Retinal pigment epithelial cell (primary cell): ENCODE measurements around the gene KCTD6.
A peak's percentile ranks its signal among the peaks of the same experiment; 100 is the strongest.

Experiments used
- DNase-seq: peaks from one replicate; pipeline ENCODE4 v3.0.0-alpha.2; 2010; ENCODE audit warnings: low read depth
- H3K4me3 ChIP-seq: 2 replicates; pipeline ENCODE4 v1.5.1; 2011; ENCODE audit warnings: mild to moderate bottlenecking, low read length, control low read depth, moderate library complexity
- CTCF ChIP-seq: conservative IDR thresholded peaks from 2 replicates; pipeline ENCODE4 v1.5.1; 2011; ENCODE audit warnings: low read depth, low read length, control low read depth, inconsistent platforms

KCTD6 gene

DNA sequence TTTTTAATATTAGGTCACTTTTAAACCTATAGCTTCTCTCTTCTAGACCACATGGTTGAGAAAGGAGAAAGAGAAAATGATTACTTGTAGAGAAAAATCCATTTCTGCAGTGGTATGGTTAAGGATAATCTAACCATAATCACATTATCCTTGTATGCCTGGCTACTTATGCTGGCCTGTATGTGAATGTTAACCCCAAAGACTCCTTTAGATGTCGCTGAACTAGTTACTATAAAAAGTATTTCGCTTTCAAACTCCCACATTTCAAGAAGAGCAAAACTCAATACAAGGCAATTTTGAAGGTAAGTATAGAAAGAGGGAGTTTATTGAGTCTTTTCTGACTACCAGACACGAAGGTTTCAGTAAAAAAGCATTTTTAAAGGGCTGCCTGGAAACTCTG, 2.2 kb downstream of the KCTD6 start:
- TF ChIP-seq CTCF = no peak
- H3K4me3 ChIP-seq = peak overlapping the region; percentile 7
- no peak for DNase-seq

DNA sequence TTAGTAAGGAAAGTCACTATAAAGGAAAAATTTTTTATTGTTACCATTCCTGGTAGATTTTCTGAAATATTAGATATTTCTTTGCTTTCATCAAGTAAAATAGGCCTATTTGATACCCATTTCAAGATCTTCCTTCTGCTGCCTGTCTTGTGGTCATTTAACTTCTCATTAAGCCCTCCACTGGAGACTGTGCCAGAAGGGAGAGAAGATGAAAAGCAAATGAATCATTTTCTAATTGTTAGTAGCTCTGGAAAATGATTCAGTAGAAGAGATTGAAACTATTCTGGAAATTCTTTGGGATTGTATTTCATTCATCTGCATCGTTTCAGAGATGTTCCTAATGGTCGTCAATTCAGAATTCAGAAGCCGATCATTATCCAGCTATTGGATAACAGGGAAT, 3.2 kb downstream of the KCTD6 start:
- TF ChIP-seq CTCF = no peak
- no peak overlapping the region for H3K4me3 ChIP-seq
- no peak for DNase-seq

DNA sequence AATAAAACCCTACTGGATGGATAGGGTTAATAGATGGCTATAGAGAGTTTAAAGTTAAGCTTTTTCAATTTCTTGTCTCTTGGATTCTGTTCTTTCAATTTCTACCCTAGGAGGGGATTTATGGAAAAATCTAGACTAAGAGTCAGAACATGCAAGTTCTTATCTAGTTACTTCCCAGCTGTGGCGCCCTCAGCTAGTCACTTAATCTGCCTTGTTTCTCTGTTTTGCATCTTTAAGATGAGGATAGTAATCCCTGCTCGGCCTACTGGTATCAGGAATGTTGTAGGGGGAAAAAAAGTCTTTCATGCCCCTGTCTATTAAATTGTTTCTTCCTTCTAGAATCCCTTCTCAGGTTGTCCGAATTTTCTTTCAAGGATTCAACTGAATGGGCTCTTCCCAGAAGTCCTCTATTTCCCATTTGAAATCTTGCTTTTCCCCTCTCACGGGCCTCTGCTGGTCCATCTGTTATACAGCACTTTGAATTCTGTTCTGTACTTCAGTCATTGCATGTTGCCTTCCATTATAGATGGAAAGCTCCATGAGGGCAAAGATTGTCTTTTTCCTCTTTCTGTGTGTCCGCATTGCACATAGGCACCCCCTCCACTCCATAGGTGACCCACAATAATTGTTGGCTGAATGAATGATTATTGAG, 4.4 kb downstream of the KCTD6 start:
- no peak overlapping the region for H3K4me3 ChIP-seq
- DNase-seq = no peak
- no peak for TF ChIP-seq CTCF

GRCh38 chr3:58497097-58497496, 5.2 kb downstream of the KCTD6 start:
- H3K4me3 ChIP-seq = no peak overlapping the region
- TF ChIP-seq CTCF = no peak
- peak; percentile 58 for DNase-seq

DNA sequence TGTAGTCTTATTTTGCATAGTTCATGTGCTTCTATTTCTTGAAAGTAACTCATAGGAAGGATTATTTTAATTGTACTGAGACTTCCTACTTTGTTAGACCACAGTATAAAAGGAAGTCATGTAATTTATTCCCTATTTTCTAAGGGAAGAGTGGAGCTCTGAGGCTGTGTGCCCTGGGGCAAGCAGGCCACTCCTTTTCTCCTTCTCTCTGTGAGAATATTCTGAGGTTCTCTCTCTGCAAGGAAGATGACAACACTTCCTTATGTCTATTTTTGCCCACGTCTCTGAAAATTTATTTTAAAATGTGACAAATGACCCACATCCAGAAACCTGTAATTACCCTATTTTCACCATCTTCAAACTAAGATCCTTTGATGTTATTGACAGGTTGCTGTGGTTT, 11.0 kb downstream of the KCTD6 start:
- no peak overlapping the region for H3K4me3 ChIP-seq
- no peak for TF ChIP-seq CTCF
- no peak for DNase-seq

DNA sequence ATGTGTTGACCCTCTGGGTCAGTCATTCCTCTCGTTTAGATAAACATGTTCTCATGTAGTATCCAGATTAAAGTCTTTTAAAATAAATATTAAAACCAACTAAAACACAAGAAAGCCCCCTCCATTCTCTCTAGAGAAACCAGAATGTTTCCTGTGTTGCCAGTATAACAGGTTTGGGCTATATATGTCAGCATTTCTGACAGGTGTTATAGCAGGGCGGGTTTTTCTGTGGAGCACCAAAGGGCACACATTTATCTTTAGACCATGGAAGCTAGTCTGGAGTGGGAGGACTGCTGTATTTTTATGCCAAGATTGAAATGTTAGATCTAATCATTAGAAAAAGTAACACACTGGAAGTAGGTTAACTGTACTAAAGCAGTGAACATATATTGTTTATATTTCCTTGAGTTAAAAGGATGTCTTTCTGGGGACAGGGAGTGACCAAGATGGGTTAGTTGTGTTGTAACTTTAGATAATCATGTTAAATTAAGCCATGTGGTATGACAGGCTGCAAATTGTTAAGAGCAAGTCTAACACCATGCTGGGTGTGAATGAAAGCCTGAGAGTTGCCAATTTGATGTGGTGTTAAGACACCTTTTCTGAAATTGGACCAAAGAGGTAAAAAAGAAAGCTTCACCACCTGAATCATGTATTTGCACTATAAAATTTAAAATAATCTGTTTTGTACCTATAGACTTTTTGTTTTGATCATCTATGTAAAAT, 15.6 kb downstream of the KCTD6 start:
- DNase-seq = no peak
- no peak for TF ChIP-seq CTCF
- no peak overlapping the region for H3K4me3 ChIP-seq

DNA sequence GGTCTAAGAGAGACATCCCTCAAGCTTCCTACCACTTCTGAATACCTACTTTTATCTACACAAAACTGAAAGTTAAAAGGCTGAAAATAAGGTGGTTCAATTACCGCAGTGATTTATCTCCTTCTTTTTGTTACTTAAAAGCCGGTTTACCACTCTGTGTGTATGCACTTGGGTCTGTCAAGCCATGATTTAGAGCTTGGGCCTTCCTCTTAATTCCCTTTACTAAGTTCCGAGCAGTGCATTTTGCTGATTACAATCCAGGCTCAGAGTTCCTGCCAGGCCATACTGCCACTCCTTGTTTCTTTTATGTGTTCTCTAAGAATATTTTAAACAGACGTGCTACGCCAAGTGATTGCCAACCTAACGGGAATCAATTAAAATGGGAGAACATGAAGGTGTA, 16.5 kb downstream of the KCTD6 start:
- DNase-seq = no peak
- no peak overlapping the region for H3K4me3 ChIP-seq
- TF ChIP-seq CTCF = no peak
